ENCODE measurements around the gene GIMAP4. TPM values are rescaled to one million over a fixed set of nuclear protein-coding genes. Genes with fewer than 3 reads are reported as not detected.
"Not testable (repeated sequence)": the region's sequence is repeated elsewhere in the genome, so short reads cannot be mapped to it uniquely, and the experiment has no call there.

The GIMAP4 gene
- total and polyA plus RNA-seq, 8 donors = 0.89 to 79.9 (median 12.2) TPM; not detected in 1

DNA sequence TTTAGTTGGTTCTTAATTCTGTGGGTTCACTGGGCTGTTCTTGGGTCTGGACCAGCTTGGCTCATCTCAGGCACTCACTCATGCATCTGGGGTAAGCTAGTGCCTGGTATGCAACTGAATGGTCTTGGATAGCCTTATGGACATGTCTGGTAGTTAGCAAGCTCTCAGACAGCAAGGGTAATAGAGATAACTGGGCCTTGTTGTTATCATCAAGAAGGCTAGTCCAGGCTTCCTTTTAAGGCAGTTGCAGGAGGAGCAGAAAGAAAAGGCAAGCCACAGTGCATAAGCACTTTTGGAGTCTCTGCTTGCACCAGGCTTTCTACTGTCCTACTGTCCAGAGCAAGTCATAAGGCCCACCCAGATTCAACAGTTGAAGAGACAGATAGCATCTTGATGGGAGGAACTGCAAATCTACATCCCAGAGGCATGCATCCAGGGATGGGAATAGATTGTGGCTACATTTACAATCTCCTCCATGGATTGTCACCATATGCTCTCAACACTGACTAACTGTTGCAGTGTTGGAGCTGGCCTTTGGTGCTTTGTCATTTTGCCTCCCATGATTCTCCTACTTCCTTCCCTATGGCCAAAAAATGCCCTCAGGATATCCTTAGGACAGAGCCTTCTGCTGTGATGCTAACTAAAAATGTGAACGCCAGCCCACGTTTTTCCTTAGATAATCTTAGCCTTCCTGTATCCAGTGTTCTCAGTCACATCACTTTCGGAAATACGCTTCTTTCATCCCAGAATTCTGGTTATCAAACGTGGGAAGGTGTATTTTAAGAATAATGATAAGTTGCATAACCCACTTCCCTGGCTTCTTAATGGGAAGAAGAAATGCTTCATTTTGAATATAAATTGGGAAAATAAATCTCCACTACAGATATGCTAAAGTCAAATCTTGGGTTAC is 3.6 kb downstream of the GIMAP4 start:
- WGBS, 5 donors = 75 to 94% (median 83%) methylated on average over 5 of the region's 5 CpGs
- Histone ChIP-seq H3K4me3 (peak overlapping the region in 1 of 4 donors; percentile 46), H3K27ac (peak overlapping the region in 1 of 5 donors; percentile 69), H3K36me3 (peaks cover 0 to 23% (median 17%) of the 10 kb centered on the region in 4 donors), H3K27me3 (no peaks in the 10 kb centered on the region), H3K4me1 (no peaks in the 10 kb centered on the region), H3K9me3 (peaks cover 0 to 6% (median 3%) of the 10 kb centered on the region in 4 donors)
- intact Hi-C loops (cut with DNase I; ENCODE audit: low total_unique reads) = no loop called here
- TF ChIP-seq, protein P1, sequence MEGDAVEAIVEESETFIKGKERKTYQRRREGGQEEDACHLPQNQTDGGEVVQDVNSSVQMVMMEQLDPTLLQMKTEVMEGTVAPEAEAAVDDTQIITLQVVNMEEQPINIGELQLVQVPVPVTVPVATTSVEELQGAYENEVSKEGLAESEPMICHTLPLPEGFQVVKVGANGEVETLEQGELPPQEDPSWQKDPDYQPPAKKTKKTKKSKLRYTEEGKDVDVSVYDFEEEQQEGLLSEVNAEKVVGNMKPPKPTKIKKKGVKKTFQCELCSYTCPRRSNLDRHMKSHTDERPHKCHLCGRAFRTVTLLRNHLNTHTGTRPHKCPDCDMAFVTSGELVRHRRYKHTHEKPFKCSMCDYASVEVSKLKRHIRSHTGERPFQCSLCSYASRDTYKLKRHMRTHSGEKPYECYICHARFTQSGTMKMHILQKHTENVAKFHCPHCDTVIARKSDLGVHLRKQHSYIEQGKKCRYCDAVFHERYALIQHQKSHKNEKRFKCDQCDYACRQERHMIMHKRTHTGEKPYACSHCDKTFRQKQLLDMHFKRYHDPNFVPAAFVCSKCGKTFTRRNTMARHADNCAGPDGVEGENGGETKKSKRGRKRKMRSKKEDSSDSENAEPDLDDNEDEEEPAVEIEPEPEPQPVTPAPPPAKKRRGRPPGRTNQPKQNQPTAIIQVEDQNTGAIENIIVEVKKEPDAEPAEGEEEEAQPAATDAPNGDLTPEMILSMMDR (IDR thresholded peaks at IDR 0.05) = no peak
- no peak for TF ChIP-seq POLR2AphosphoS5 (IDR thresholded peaks at IDR 0.05)
- TF ChIP-seq POLR2A (IDR thresholded peaks at IDR 0.05) = no peak
- TF ChIP-seq EP300 (IDR thresholded peaks at IDR 0.05) = no peak
- DNase-seq = no peak

GRCh38 chr7:150572496-150572895 is 5.3 kb downstream of the GIMAP4 start:
- no peak for DNase-seq
- peaks cover 0 to 6% (median 3%) of the 10 kb centered on the region in 4 donors for H3K9me3 ChIP-seq
- H3K4me1 ChIP-seq = no peaks in the 10 kb centered on the region
- H3K27me3 ChIP-seq = no peaks in the 10 kb centered on the region
- no peak overlapping the region for H3K27ac ChIP-seq
- 87 to 94% (median 91%) methylated on average over 10 of the region's 10 CpGs for WGBS, 5 donors
- TF ChIP-seq POLR2AphosphoS5 (IDR thresholded peaks at IDR 0.05) (no peak), POLR2A (IDR thresholded peaks at IDR 0.05) (no peak)
- TF ChIP-seq, protein P1 (IDR thresholded peaks at IDR 0.05) = no peak
- peaks cover 0 to 23% (median 17%) of the 10 kb centered on the region in 4 donors for H3K36me3 ChIP-seq
- intact Hi-C loops (cut with DNase I; ENCODE audit: low total_unique reads) = no loop called here
- H3K4me3 ChIP-seq = no peak overlapping the region

GRCh38 chr7:150579979-150580637 is 12.9 kb downstream of the GIMAP4 start:
- WGBS, 5 donors = 46 to 82% (median 74%) methylated on average over 6 to 7 of the region's 7 CpGs
- peaks cover 0 to 15% (median 0%) of the 10 kb centered on the region in 4 donors for H3K9me3 ChIP-seq
- H3K27me3 ChIP-seq; DNase-seq; intact Hi-C loops (cut with DNase I; ENCODE audit: low total_unique reads); H3K4me3 ChIP-seq; H3K27ac ChIP-seq; H3K36me3 ChIP-seq: not testable (repeated sequence)
- peaks cover 0 to 12% (median 0%) of the 10 kb centered on the region in 4 donors for H3K4me1 ChIP-seq

- H3K27ac ChIP-seq = no peak overlapping the region
- no peaks in the 10 kb centered on the region for H3K36me3 ChIP-seq
- no peak for DNase-seq
- H3K27me3 ChIP-seq = no peaks in the 10 kb centered on the region
- peaks cover 0 to 13% (median 0%) of the 10 kb centered on the region in 4 donors for H3K4me1 ChIP-seq
- WGBS, 5 donors = 72 to 83% (median 76%) methylated on average over 3 of the region's 3 CpGs
- intact Hi-C loops (cut with DNase I; ENCODE audit: low total_unique reads) = no loop called here
- H3K9me3 ChIP-seq = peaks cover 0 to 9% (median 0%) of the 10 kb centered on the region in 4 donors
- TF ChIP-seq POLR2A (IDR thresholded peaks at IDR 0.05) = no peak
- TF ChIP-seq EP300 (IDR thresholded peaks at IDR 0.05) = no peak
- TF ChIP-seq, protein P1 (IDR thresholded peaks at IDR 0.05) = no peak
- TF ChIP-seq POLR2AphosphoS5 (IDR thresholded peaks at IDR 0.05) = no peak
- H3K4me3 ChIP-seq = no peak overlapping the region
These were observed 13.6 kb downstream of the GIMAP4 start for GRCh38 chr7:150580638-150581394.
